Measurements from ENCODE around the gene NRN1L.
"Not testable (repeated sequence)": the region's sequence is repeated elsewhere in the genome, so short reads cannot be mapped to it uniquely, and the experiment has no call there.

NRN1L gene

GRCh38 chr16:67884684-67885083 is at the start of gene NRN1L:
Gene NRN1L, plus strand, starts transcription at chr16:67884885. Its CDS starts 19 bp downstream, at chr16:67884904.
- no peak for DNase-seq (ENCODE audit: low read depth in 4 of 4, low spot score in 1 of 4)

GRCh38 chr16:67837190-67837589 is 47.5 kb upstream of the NRN1L start:
- DNase-seq (ENCODE audit: low read depth in 4 of 4, low spot score in 1 of 4), result not testable (repeated sequence)

GRCh38 chr16:67837811-67838210 is 46.9 kb upstream of the NRN1L start:
- DNase-seq (ENCODE audit: low read depth in 4 of 4, low spot score in 1 of 4), result no peak

- no peak for DNase-seq (ENCODE audit: low read depth in 4 of 4, low spot score in 1 of 4)
Measured at GRCh38 chr16:67841198-67841815, 43.4 kb upstream of the NRN1L start.

- DNase-seq (ENCODE audit: low read depth in 4 of 4, low spot score in 1 of 4), result peak; percentile 86 to 93 (median 91)
Measured at GRCh38 chr16:67841816-67842508, 42.7 kb upstream of the NRN1L start, which contains the start of gene THAP11. Gene THAP11, plus strand, starts transcription at chr16:67842320. Its CDS starts 235 bp downstream, at chr16:67842555.

GRCh38 chr16:67842509-67843342 is 42.0 kb upstream of the NRN1L start:
- DNase-seq (ENCODE audit: low read depth in 4 of 4, low spot score in 1 of 4), result peak in 3 of 4 experiments; percentile 26 to 52 (median 32)

GRCh38 chr16:67843343-67843765 is 41.3 kb upstream of the NRN1L start:
- no peak for DNase-seq (ENCODE audit: low read depth in 4 of 4, low spot score in 1 of 4)

- DNase-seq (ENCODE audit: low read depth in 4 of 4, low spot score in 1 of 4), result no peak
Measured at GRCh38 chr16:67844497-67844896, 40.2 kb upstream of the NRN1L start.

GRCh38 chr16:67845291-67846062 is 39.2 kb upstream of the NRN1L start:
- no peak for DNase-seq (ENCODE audit: low read depth in 4 of 4, low spot score in 1 of 4)

GRCh38 chr16:67846063-67846319 is 38.7 kb upstream of the NRN1L start:
- DNase-seq (ENCODE audit: low read depth in 4 of 4, low spot score in 1 of 4), result no peak

- peak; percentile 86 to 96 (median 91) for DNase-seq (ENCODE audit: low read depth in 4 of 4, low spot score in 1 of 4)
Measured at GRCh38 chr16:67846320-67847063, 38.2 kb upstream of the NRN1L start, which contains the start of gene NUTF2. Gene NUTF2, plus strand, starts transcription at chr16:67846933. Its CDS starts 18,198 bp downstream, at chr16:67865131.

GRCh38 chr16:67847064-67847861 is 37.4 kb upstream of the NRN1L start, which contains the start of gene CENPT:
Gene CENPT, minus strand, starts transcription at chr16:67847693. Its CDS starts 13,834 bp downstream, at chr16:67833859.
- peak in 2 of 4 experiments; percentile 19 to 59 for DNase-seq (ENCODE audit: low read depth in 4 of 4, low spot score in 1 of 4)

- no peak for DNase-seq (ENCODE audit: low read depth in 4 of 4, low spot score in 1 of 4)
Measured at GRCh38 chr16:67848118-67848517, 36.6 kb upstream of the NRN1L start.

GRCh38 chr16:67853670-67854069 is 31.0 kb upstream of the NRN1L start:
- DNase-seq (ENCODE audit: low read depth in 4 of 4, low spot score in 1 of 4), result no peak

GRCh38 chr16:67855789-67856188 is 28.9 kb upstream of the NRN1L start:
- no peak for DNase-seq (ENCODE audit: low read depth in 4 of 4, low spot score in 1 of 4)

GRCh38 chr16:67856927-67857546 is 27.6 kb upstream of the NRN1L start:
- DNase-seq (ENCODE audit: low read depth in 4 of 4, low spot score in 1 of 4), result no peak

GRCh38 chr16:67857547-67858233 is 27.0 kb upstream of the NRN1L start:
- no peak for DNase-seq (ENCODE audit: low read depth in 4 of 4, low spot score in 1 of 4)

GRCh38 chr16:67858500-67858899 is 26.2 kb upstream of the NRN1L start:
- DNase-seq (ENCODE audit: low read depth in 4 of 4, low spot score in 1 of 4), result no peak
